Endothelial cell of umbilical vein (primary cell): Measurements from ENCODE around the gene KIAA1755. TPM values are rescaled to one million over a fixed set of nuclear protein-coding genes. Genes with fewer than 3 reads are reported as not detected.

ENCODE experiments used
- BruUV-seq: library from RNA; stranded (reverse); fragments of 400-500 nt; replicated peaks from 2 replicates; lab custom pipeline; 2021; lab: Mats Ljungman, UMichigan
- CTCF ChIA-PET: fragments of 300-600, 350-600 bp; sonication (Branson Sonifier 250); formaldehyde crosslinking; loops from one replicate; lab custom pipeline; 2021; ENCODE audit warnings: antibody characterized with exemption, inconsistent platforms; lab: Charles Lee
- POLR2A ChIA-PET: fragments of 300-600, 350-600 bp; sonication (Branson Sonifier 250); formaldehyde crosslinking; loops from one replicate; lab custom pipeline; 2021; ENCODE audit warnings: antibody characterized with exemption, inconsistent platforms; lab: Charles Lee
- DNase-seq: peaks from one replicate; pipeline ENCODE4 v3.0.0-alpha.2; 2011; ENCODE audit warnings: low read depth, low spot score
- FAIRE-seq: peaks from 2 replicates; lab custom pipeline; 2011; peaks lifted over from hg19 to GRCh38; lab: Jason Lieb, UNC
- H2AFZ ChIP-seq: 2 replicates; pipeline ENCODE4 v1.6.0; 2012; ENCODE audit warnings: low read depth, low read length, control low read depth, inconsistent platforms
- H3K27ac ChIP-seq: 2 replicates; pipeline ENCODE4 v1.5.1; 2011; ENCODE audit warnings: low read depth, mild to moderate bottlenecking, control low read depth, low read length, moderate library complexity; ENCODE audit not compliant: insufficient read depth
- H3K27me3 ChIP-seq, 2 experiments: 2 replicates each; pipeline versions ENCODE4 v1.6.0 to v1.6.1; 2011; ENCODE audit warnings: low read length in 2 of 2, mixed read lengths in 1 of 2; ENCODE audit not compliant: control insufficient read depth in 2 of 2, insufficient read depth in 2 of 2
- H3K36me3 ChIP-seq, 2 experiments: 2 replicates in 1 of 2; 3 replicates in 1 of 2; pipeline ENCODE4 v1.5.1; 2011; ENCODE audit warnings: low read length in 2 of 2, mild to moderate bottlenecking in 1 of 2, moderate library complexity in 1 of 2; ENCODE audit not compliant: control insufficient read depth in 2 of 2, insufficient read depth in 2 of 2; ENCODE audit errors: extremely low read depth in 1 of 2
- H3K4me1 ChIP-seq: 3 replicates; pipeline ENCODE4 v1.5.1; 2011; ENCODE audit warnings: mild to moderate bottlenecking, low read length; ENCODE audit not compliant: control insufficient read depth, insufficient read depth; ENCODE audit errors: extremely low read depth
- H3K4me2 ChIP-seq: 2 replicates; pipeline ENCODE4 v1.6.1; 2011; ENCODE audit warnings: low read length, control low read depth, mixed read lengths; ENCODE audit not compliant: insufficient read depth
- H3K4me3 ChIP-seq, 3 experiments: fragments of 200-600 bp in 1 of 3; sonication (generic), shearing (Covaris generic) in 1 of 3; replicated peaks in 1 of 3; 2 replicates each; pipeline ENCODE4 v1.5.1; 2011 to 2016; ENCODE audit warnings: control low read depth in 3 of 3, low read length in 3 of 3, mild to moderate bottlenecking in 2 of 3, inconsistent platforms in 1 of 3, low read depth in 1 of 3, moderate library complexity in 1 of 3; ENCODE audit not compliant: insufficient read depth in 1 of 3
- H3K79me2 ChIP-seq: 2 replicates; pipeline ENCODE4 v1.6.0; 2012; ENCODE audit warnings: low read length, inconsistent platforms; ENCODE audit not compliant: control insufficient read depth, insufficient read depth
- H3K9ac ChIP-seq: replicated peaks from 2 replicates; pipeline ENCODE3; 2011; ENCODE audit warnings: low read length, control low read depth; ENCODE audit not compliant: insufficient read depth; ENCODE audit errors: extremely low read depth
- H3K9me1 ChIP-seq: replicated peaks from 3 replicates; pipeline ENCODE4 v1.6.0; 2011; ENCODE audit warnings: mild to moderate bottlenecking, low read length; ENCODE audit not compliant: control insufficient read depth, insufficient read depth; ENCODE audit errors: extremely low read depth
- H3K9me3 ChIP-seq: replicated peaks from 2 replicates; pipeline ENCODE4 v1.5.1; 2012; ENCODE audit warnings: low read length, inconsistent platforms; ENCODE audit not compliant: control insufficient read depth, insufficient read depth
- H4K20me1 ChIP-seq: replicated peaks from 2 replicates; pipeline ENCODE3; 2011; ENCODE audit warnings: mild to moderate bottlenecking, low read length; ENCODE audit not compliant: control insufficient read depth, insufficient read depth; ENCODE audit errors: extremely low read depth
- EZH2 ChIP-seq: IDR thresholded peaks from 2 replicates; pipeline ENCODE4 v1.6.1; 2012; ENCODE audit warnings: borderline replicate concordance, low read depth, mild to moderate bottlenecking, moderate library complexity, low read length, inconsistent platforms; ENCODE audit not compliant: severe bottlenecking
- FOS ChIP-seq: IDR thresholded peaks from 2 replicates; pipeline ENCODE4 v1.6.1; 2011; ENCODE audit warnings: mild to moderate bottlenecking, low read length, moderate library complexity, borderline replicate concordance; ENCODE audit not compliant: insufficient read depth
- GATA2 ChIP-seq: IDR thresholded peaks from 2 replicates; pipeline ENCODE4 v1.7.0; 2011; ENCODE audit warnings: low read depth, mild to moderate bottlenecking, moderate library complexity, mixed read lengths, low read length; ENCODE audit not compliant: insufficient read length, insufficient read depth
- JUN ChIP-seq: IDR thresholded peaks from 2 replicates; pipeline ENCODE4 v1.6.1; 2011; ENCODE audit warnings: borderline replicate concordance, low read depth; ENCODE audit not compliant: insufficient read length, insufficient read depth
- MAX ChIP-seq: IDR thresholded peaks from 2 replicates; pipeline ENCODE4 v1.6.1; 2011; ENCODE audit not compliant: insufficient read depth, insufficient read length
- MYC ChIP-seq: IDR thresholded peaks from one replicate; pipeline ENCODE4 v1.6.1; 2011; ENCODE audit warnings: mild to moderate bottlenecking, low read depth, low read length
- POLR2A ChIP-seq: IDR thresholded peaks from 2 replicates; pipeline ENCODE4 v1.6.1; 2012; ENCODE audit warnings: low read depth, mild to moderate bottlenecking, control low read depth, low read length
- POLR2AphosphoS5 ChIP-seq: IDR thresholded peaks from 2 replicates; pipeline ENCODE4 v1.6.1; 2012; ENCODE audit warnings: low read depth, mild to moderate bottlenecking, control low read depth, low read length, moderate library complexity; ENCODE audit not compliant: insufficient read depth
- dilution Hi-C: fragments of 300-500 bp; cut with MboI; formaldehyde crosslinking; loops from one replicate; pipeline ENCODE4 v1.15.0; 2019; ENCODE audit warnings: low sequenced_read_pairs; ENCODE audit not compliant: extremely low pct_ligation_motif_present
- intact Hi-C: fragments of 100-400 bp; cut with micrococcal nuclease; formaldehyde crosslinking; loops from one replicate; pipeline ENCODE4 v1.10.0; 2022
- polyA plus RNA-seq, 4 experiments: library from polyadenylated mRNA; depleted of rRNA in 3 of 4; stranded (reverse) in 3 of 4; unstranded in 1 of 4; fragments of >200 nt; gene quantifications; 2 replicates each; pipeline versions ENCODE4 v1.2.1 to v1.2.3, GENCODE V29; 2011 to 2012; ENCODE audit warnings: missing spikeins in 1 of 4
- total RNA-seq: library from RNA; stranded (reverse); gene quantifications from 2 replicates; pipeline ENCODE4 v1.2.3, GENCODE V29; 2021
- TF ChIP-seq, protein P1 (sequence below), 2 donors: IDR thresholded peaks; 1 replicate in 1 of 2; 2 replicates in 1 of 2; pipeline ENCODE4 v1.5.1; 2011; ENCODE audit warnings: low read length in 2 of 2, mild to moderate bottlenecking in 2 of 2, moderate library complexity in 2 of 2, control low read depth in 1 of 2, inconsistent platforms in 1 of 2, low read depth in 1 of 2; ENCODE audit not compliant: insufficient read depth in 1 of 2; ENCODE audit errors: extremely low read depth in 1 of 2

Gene KIAA1755
- total and polyA plus RNA-seq, 2 donors (not counting 3 experiments of a cell fraction or from before 2014, with no cell fraction given): 0.36 to 0.51 TPM

GRCh38 chr20:38200646-38201045 lies 59.9 kb downstream of the KIAA1755 start:
- Histone ChIP-seq H3K4me1 (no peaks in the 10 kb centered on the region), H3K9me3 (no peaks in the 10 kb centered on the region), H3K27ac (no peak overlapping the region), H3K9me1 (no peaks in the 10 kb centered on the region), H3K79me2 (no peaks in the 10 kb centered on the region), H3K36me3 (no peaks in the 10 kb centered on the region), H3K4me2 (no peak overlapping the region), H2AFZ (no peak overlapping the region), H4K20me1 (no peaks in the 10 kb centered on the region), H3K4me3 (no peak overlapping the region), H3K27me3 (peaks cover 0 to 2% of the 10 kb centered on the region in 2 experiments), H3K9ac (no peak overlapping the region)
- intact Hi-C loops (no loop called here), dilution Hi-C loops (no loop called here)
- TF ChIP-seq MYC (no peak), FOS (no peak), JUN (no peak), POLR2AphosphoS5 (no peak), EZH2 (no peak), GATA2 (no peak), MAX (no peak), POLR2A (no peak)
- TF ChIP-seq, protein P1, sequence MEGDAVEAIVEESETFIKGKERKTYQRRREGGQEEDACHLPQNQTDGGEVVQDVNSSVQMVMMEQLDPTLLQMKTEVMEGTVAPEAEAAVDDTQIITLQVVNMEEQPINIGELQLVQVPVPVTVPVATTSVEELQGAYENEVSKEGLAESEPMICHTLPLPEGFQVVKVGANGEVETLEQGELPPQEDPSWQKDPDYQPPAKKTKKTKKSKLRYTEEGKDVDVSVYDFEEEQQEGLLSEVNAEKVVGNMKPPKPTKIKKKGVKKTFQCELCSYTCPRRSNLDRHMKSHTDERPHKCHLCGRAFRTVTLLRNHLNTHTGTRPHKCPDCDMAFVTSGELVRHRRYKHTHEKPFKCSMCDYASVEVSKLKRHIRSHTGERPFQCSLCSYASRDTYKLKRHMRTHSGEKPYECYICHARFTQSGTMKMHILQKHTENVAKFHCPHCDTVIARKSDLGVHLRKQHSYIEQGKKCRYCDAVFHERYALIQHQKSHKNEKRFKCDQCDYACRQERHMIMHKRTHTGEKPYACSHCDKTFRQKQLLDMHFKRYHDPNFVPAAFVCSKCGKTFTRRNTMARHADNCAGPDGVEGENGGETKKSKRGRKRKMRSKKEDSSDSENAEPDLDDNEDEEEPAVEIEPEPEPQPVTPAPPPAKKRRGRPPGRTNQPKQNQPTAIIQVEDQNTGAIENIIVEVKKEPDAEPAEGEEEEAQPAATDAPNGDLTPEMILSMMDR (IDR thresholded peaks at IDR 0.05; ENCODE audit: extremely low read depth in 1 of 2, insufficient read depth in 1 of 2, low read depth in 1 of 2, low read length in 2 of 2): no peak
- no TSS peak for BruUV-seq
- ChIA-PET POLR2A (no interaction called here), CTCF (interaction anchor here (0.5 to 1.9 kb wide), 6 partner anchors 9 to 208 kb away, joined by 3 to 7 read pairs (median 4); no protein-coding TSS in a partner anchor)
- DNase-seq (no peak), FAIRE-seq (no peak)
